ENCODE measurements around the gene INA.

INA gene

GRCh38 chr10:103259989-103260388 lies 16.9 kb upstream of the INA start:
- ATAC-seq, result no peak

GRCh38 chr10:103262229-103262628 lies 14.7 kb upstream of the INA start:
- ATAC-seq, result no peak
- TF ChIP-seq ISL1 (CRISPR knock-in tag; IDR thresholded peaks at IDR 0.05) (no peak), BACH2 (CRISPR knock-in tag; IDR thresholded peaks at IDR 0.05; ENCODE audit: borderline replicate concordance) (no peak), ZC3H10 (CRISPR knock-in tag; IDR thresholded peaks at IDR 0.05) (no peak), RARB (CRISPR knock-in tag; IDR thresholded peaks at IDR 0.05) (no peak), PPARA (CRISPR knock-in tag; IDR thresholded peaks at IDR 0.05; ENCODE audit: borderline replicate concordance) (no peak), TSHZ2 (CRISPR knock-in tag; IDR thresholded peaks at IDR 0.05) (no peak), ARNTL (CRISPR knock-in tag; IDR thresholded peaks at IDR 0.05; ENCODE audit: borderline replicate concordance, low read depth) (no peak)

More at GRCh38 chr10:103259989-103260388, 16.9 kb upstream of the INA start:
- TF ChIP-seq CSDC2 (CRISPR knock-in tag; IDR thresholded peaks at IDR 0.05), result no peak
- TF ChIP-seq CSRNP3 (CRISPR knock-in tag; IDR thresholded peaks at IDR 0.05), result no peak
- no peak for TF ChIP-seq TSHZ2 (CRISPR knock-in tag; IDR thresholded peaks at IDR 0.05)
- TF ChIP-seq ZNF8 (CRISPR knock-in tag; IDR thresholded peaks at IDR 0.05), result no peak
- TF ChIP-seq PPARA (CRISPR knock-in tag; IDR thresholded peaks at IDR 0.05; ENCODE audit: borderline replicate concordance), result no peak
- TF ChIP-seq GLIS3 (CRISPR knock-in tag; IDR thresholded peaks at IDR 0.05), result no peak
- TF ChIP-seq SNAI2 (CRISPR knock-in tag; IDR thresholded peaks at IDR 0.05), result no peak
- no peak for TF ChIP-seq ZNF70 (CRISPR knock-in tag; IDR thresholded peaks at IDR 0.05)
- no peak for TF ChIP-seq CREB5 (CRISPR knock-in tag; IDR thresholded peaks at IDR 0.05; ENCODE audit: low read depth)
- TF ChIP-seq ZFP3 (CRISPR knock-in tag; IDR thresholded peaks at IDR 0.05), result no peak
- no peak for TF ChIP-seq TCF4 (CRISPR knock-in tag; IDR thresholded peaks at IDR 0.05; ENCODE audit: borderline replicate concordance)
- no peak for TF ChIP-seq ZNF565 (CRISPR knock-in tag; conservative IDR thresholded peaks at IDR 0.05; ENCODE audit: low read depth)
- no peak for TF ChIP-seq ZFP30 (CRISPR knock-in tag; IDR thresholded peaks at IDR 0.05)
- no peak for TF ChIP-seq TOX (CRISPR knock-in tag; IDR thresholded peaks at IDR 0.05; ENCODE audit: borderline replicate concordance)
- no peak for TF ChIP-seq PATZ1 (CRISPR knock-in tag; IDR thresholded peaks at IDR 0.05; ENCODE audit: borderline replicate concordance)
- TF ChIP-seq ARNTL (CRISPR knock-in tag; IDR thresholded peaks at IDR 0.05; ENCODE audit: borderline replicate concordance, low read depth), result no peak
- no peak for TF ChIP-seq POU6F1 (CRISPR knock-in tag; IDR thresholded peaks at IDR 0.05; ENCODE audit: borderline replicate concordance, low read depth)
- TF ChIP-seq ISL1 (CRISPR knock-in tag; IDR thresholded peaks at IDR 0.05), result no peak

Data from SK-N-SH treated with all-trans-retinoic acid at 6 μM for 48 hours (cell line).